ENCODE results near the gene NPAS4.
A peak's percentile ranks its signal among the peaks of the same experiment; 100 is the strongest.
"Not testable (repeated sequence)": the region's sequence is repeated elsewhere in the genome, so short reads cannot be mapped to it uniquely, and the experiment has no call there.

NPAS4 gene

GRCh38 chr11:66462010-66462409 is 41.2 kb downstream of the NPAS4 start:
- TF ChIP-seq POLR2A (IDR thresholded peaks at IDR 0.05; ENCODE audit: low read length) (no peak), GATA1 (IDR thresholded peaks at IDR 0.05; ENCODE audit: low read depth, low read length) (no peak)
- DNase-seq = no peak

- no peak for DNase-seq
- TF ChIP-seq POLR2A (IDR thresholded peaks at IDR 0.05; ENCODE audit: low read length) (no peak), GATA1 (IDR thresholded peaks at IDR 0.05; ENCODE audit: low read depth, low read length) (no peak)
Observed at GRCh38 chr11:66462911-66463310, 42.1 kb downstream of the NPAS4 start.

GRCh38 chr11:66464116-66464515 is 43.3 kb downstream of the NPAS4 start:
- DNase-seq = not testable (repeated sequence)

GRCh38 chr11:66464916-66465315 is 44.1 kb downstream of the NPAS4 start:
- DNase-seq = no peak
- TF ChIP-seq POLR2A (IDR thresholded peaks at IDR 0.05; ENCODE audit: low read length) = no peak
- TF ChIP-seq GATA1 (IDR thresholded peaks at IDR 0.05; ENCODE audit: low read depth, low read length) = no peak

- DNase-seq = no peak
- TF ChIP-seq GATA1 (IDR thresholded peaks at IDR 0.05; ENCODE audit: low read depth, low read length) (no peak), POLR2A (IDR thresholded peaks at IDR 0.05; ENCODE audit: low read length) (no peak)
Observed at GRCh38 chr11:66465373-66466224, 44.8 kb downstream of the NPAS4 start.

GRCh38 chr11:66466225-66467033 is 45.6 kb downstream of the NPAS4 start, which contains the start of gene PELI3:
TSS of gene PELI3 (plus strand) at chr11:66466905. CDS start at chr11:66468129, 1,224 bp downstream.
- TF ChIP-seq POLR2A (IDR thresholded peaks at IDR 0.05; ENCODE audit: low read length) (no peak), GATA1 (IDR thresholded peaks at IDR 0.05; ENCODE audit: low read depth, low read length) (no peak)

GRCh38 chr11:66467034-66467659 is 46.3 kb downstream of the NPAS4 start:
- no peak for TF ChIP-seq GATA1 (IDR thresholded peaks at IDR 0.05; ENCODE audit: low read depth, low read length)
- no peak for TF ChIP-seq POLR2A (IDR thresholded peaks at IDR 0.05; ENCODE audit: low read length)
- DNase-seq = peak; percentile 64 to 73

More at GRCh38 chr11:66466225-66467033, 45.6 kb downstream of the NPAS4 start, which contains the start of gene PELI3:
- DNase-seq = peak; percentile 91 to 96

GRCh38 chr11:66467756-66468155 is 46.9 kb downstream of the NPAS4 start:
- DNase-seq = peak; percentile 24 to 30
- no peak for TF ChIP-seq GATA1 (IDR thresholded peaks at IDR 0.05; ENCODE audit: low read depth, low read length)
- TF ChIP-seq POLR2A (IDR thresholded peaks at IDR 0.05; ENCODE audit: low read length) = no peak

- TF ChIP-seq POLR2A (IDR thresholded peaks at IDR 0.05; ENCODE audit: low read length) (no peak), GATA1 (IDR thresholded peaks at IDR 0.05; ENCODE audit: low read depth, low read length) (no peak)
- no peak for DNase-seq
Observed at GRCh38 chr11:66468691-66469090, 47.9 kb downstream of the NPAS4 start.

GRCh38 chr11:66469441-66469840 is 48.6 kb downstream of the NPAS4 start:
- TF ChIP-seq GATA1 (IDR thresholded peaks at IDR 0.05; ENCODE audit: low read depth, low read length) (no peak), POLR2A (IDR thresholded peaks at IDR 0.05; ENCODE audit: low read length) (no peak)
- no peak for DNase-seq

GRCh38 chr11:66470015-66470414 is 49.2 kb downstream of the NPAS4 start:
- TF ChIP-seq POLR2A (IDR thresholded peaks at IDR 0.05; ENCODE audit: low read length) (no peak), GATA1 (IDR thresholded peaks at IDR 0.05; ENCODE audit: low read depth, low read length) (no peak)
- no peak for DNase-seq

- DNase-seq = no peak
- no peak for TF ChIP-seq GATA1 (IDR thresholded peaks at IDR 0.05; ENCODE audit: low read depth, low read length)
Observed at GRCh38 chr11:66471142-66471541, 50.3 kb downstream of the NPAS4 start.

- no peak for DNase-seq
Observed at GRCh38 chr11:66472054-66472453, 51.2 kb downstream of the NPAS4 start.

GRCh38 chr11:66473167-66473566 is 52.3 kb downstream of the NPAS4 start:
- DNase-seq = no peak
- TF ChIP-seq GATA1 (IDR thresholded peaks at IDR 0.05; ENCODE audit: low read depth, low read length) (no peak), POLR2A (IDR thresholded peaks at IDR 0.05; ENCODE audit: low read length) (no peak)

More at GRCh38 chr11:66472054-66472453, 51.2 kb downstream of the NPAS4 start:
- TF ChIP-seq GATA1 (IDR thresholded peaks at IDR 0.05; ENCODE audit: low read depth, low read length) (no peak), POLR2A (IDR thresholded peaks at IDR 0.05; ENCODE audit: low read length) (no peak)
